Measurements from ENCODE around the gene ATP2A1.

ATP2A1 gene

GRCh38 chr16:28931801-28932225, 53.5 kb downstream of the ATP2A1 start, which contains the start of gene CD19:
CD19 (plus strand) TSS chr16:28931971; CDS start chr16:28932001, 30 bp downstream.
- Histone ChIP-seq H3K27me3 (ENCODE audit: insufficient read depth, low read length, poor library complexity, severe bottlenecking) (no peaks in the 10 kb centered on the region), H2AFZ (ENCODE audit: low read length) (peak within 1 kb of the TSS; percentile 26), H3K36me3 (ENCODE audit: insufficient read depth, low read length) (no peaks in the 10 kb centered on the region), H4K20me1 (ENCODE audit: insufficient read depth, low read length, poor library complexity, severe bottlenecking) (no peaks in the 10 kb centered on the region), H3K4me2 (ENCODE audit: low read depth, low read length, poor library complexity, severe bottlenecking) (peak within 1 kb of the TSS; percentile 66), H3K9me2 (replicated peaks; ENCODE audit: low read depth, low read length) (no peaks in the 10 kb centered on the region), H3F3A (ENCODE audit: low read depth) (peaks cover 9% of the 10 kb centered on the region; the same call in 1 of the 2 replicates), H3K79me2 (ENCODE audit: insufficient read depth, low read length) (no peaks in the 10 kb centered on the region), H3K9ac (ENCODE audit: low read depth, low read length, poor library complexity, severe bottlenecking) (peak within 1 kb of the TSS; percentile 70), H3K4me3 (ENCODE audit: low read length, poor library complexity, severe bottlenecking) (peak within 1 kb of the TSS; percentile 26), H3K4me1 (ENCODE audit: insufficient read depth, low read length, poor library complexity, severe bottlenecking) (peaks cover 29% of the 10 kb centered on the region), H3K9me3 (ENCODE audit: insufficient read depth, low read depth, low read length) (no peaks in the 10 kb centered on the region)
- TF ChIP-seq EZH2phosphoT487 (IDR thresholded peaks at IDR 0.05; ENCODE audit: borderline replicate concordance) (no peak), CTCF (conservative IDR thresholded peaks at IDR 0.05; ENCODE audit: low read length) (no peak)

- Histone ChIP-seq H4K20me1 (ENCODE audit: insufficient read depth, low read length, poor library complexity, severe bottlenecking) (no peaks in the 10 kb centered on the region), H3K27me3 (ENCODE audit: insufficient read depth, low read length, poor library complexity, severe bottlenecking) (no peaks in the 10 kb centered on the region), H3K4me1 (ENCODE audit: insufficient read depth, low read length, poor library complexity, severe bottlenecking) (peaks cover 29% of the 10 kb centered on the region), H3F3A (ENCODE audit: low read depth) (peaks cover 9% of the 10 kb centered on the region; the same call in 1 of the 2 replicates), H3K9me3 (ENCODE audit: insufficient read depth, low read depth, low read length) (no peaks in the 10 kb centered on the region), H3K79me2 (ENCODE audit: insufficient read depth, low read length) (no peaks in the 10 kb centered on the region), H3K4me3 (ENCODE audit: low read length, poor library complexity, severe bottlenecking) (no peak overlapping the region), H3K36me3 (ENCODE audit: insufficient read depth, low read length) (no peaks in the 10 kb centered on the region), H2AFZ (ENCODE audit: low read length) (peak overlapping the region; percentile 11; the same call in 1 of the 2 replicates), H3K4me2 (ENCODE audit: low read depth, low read length, poor library complexity, severe bottlenecking) (no peak overlapping the region), H3K9ac (ENCODE audit: low read depth, low read length, poor library complexity, severe bottlenecking) (peak overlapping the region; percentile 70), H3K9me2 (replicated peaks; ENCODE audit: low read depth, low read length) (no peaks in the 10 kb centered on the region)
- no peak for TF ChIP-seq CTCF (conservative IDR thresholded peaks at IDR 0.05; ENCODE audit: low read length)
- no peak for TF ChIP-seq EZH2phosphoT487 (IDR thresholded peaks at IDR 0.05; ENCODE audit: borderline replicate concordance)
Measured at GRCh38 chr16:28932339-28933141, 54.3 kb downstream of the ATP2A1 start.

GRCh38 chr16:28933171-28933570, 54.9 kb downstream of the ATP2A1 start:
- H2AFZ ChIP-seq (ENCODE audit: low read length), result peak overlapping the region; percentile 11; the same call in 1 of the 2 replicates
- no peak overlapping the region for H3K4me2 ChIP-seq (ENCODE audit: low read depth, low read length, poor library complexity, severe bottlenecking)
- peaks cover 29% of the 10 kb centered on the region for H3K4me1 ChIP-seq (ENCODE audit: insufficient read depth, low read length, poor library complexity, severe bottlenecking)
- H4K20me1 ChIP-seq (ENCODE audit: insufficient read depth, low read length, poor library complexity, severe bottlenecking), result no peaks in the 10 kb centered on the region
- H3K9me2 ChIP-seq (replicated peaks; ENCODE audit: low read depth, low read length), result no peaks in the 10 kb centered on the region
- no peak for TF ChIP-seq EZH2phosphoT487 (IDR thresholded peaks at IDR 0.05; ENCODE audit: borderline replicate concordance)
- TF ChIP-seq CTCF (conservative IDR thresholded peaks at IDR 0.05; ENCODE audit: low read length), result no peak
- peaks cover 9% of the 10 kb centered on the region; the same call in 1 of the 2 replicates for H3F3A ChIP-seq (ENCODE audit: low read depth)
- H3K27me3 ChIP-seq (ENCODE audit: insufficient read depth, low read length, poor library complexity, severe bottlenecking), result no peaks in the 10 kb centered on the region
- no peaks in the 10 kb centered on the region for H3K36me3 ChIP-seq (ENCODE audit: insufficient read depth, low read length)
- H3K4me3 ChIP-seq (ENCODE audit: low read length, poor library complexity, severe bottlenecking), result no peak overlapping the region
- no peaks in the 10 kb centered on the region for H3K9me3 ChIP-seq (ENCODE audit: insufficient read depth, low read depth, low read length)
- no peaks in the 10 kb centered on the region for H3K79me2 ChIP-seq (ENCODE audit: insufficient read depth, low read length)
- peak overlapping the region; percentile 70 for H3K9ac ChIP-seq (ENCODE audit: low read depth, low read length, poor library complexity, severe bottlenecking)

Data from Loucy (cell line).